GM19099 (cell line): ENCODE data around the gene STK38L.

Experiments used
- POLR2A ChIP-seq: IDR thresholded peaks from 3 replicates; pipeline ENCODE4 v1.6.1; 2011; ENCODE audit warnings: low read depth; ENCODE audit not compliant: insufficient read length; ENCODE audit errors: extremely low read depth

The STK38L gene

GRCh38 chr12:27284021-27284420 lies 39.9 kb downstream of the STK38L start:
- no peak for TF ChIP-seq POLR2A

- no peak for TF ChIP-seq POLR2A
These were observed 40.7 kb downstream of the STK38L start for GRCh38 chr12:27284751-27285150.

- TF ChIP-seq POLR2A = no peak
These were observed 41.3 kb downstream of the STK38L start for GRCh38 chr12:27285403-27285802.

- no peak for TF ChIP-seq POLR2A
These were observed 45.3 kb downstream of the STK38L start for GRCh38 chr12:27289414-27289813.

- no peak for TF ChIP-seq POLR2A
These were observed 46.5 kb downstream of the STK38L start for GRCh38 chr12:27290501-27291168.

GRCh38 chr12:27291862-27292261 lies 47.8 kb downstream of the STK38L start:
- TF ChIP-seq POLR2A = no peak

- no peak for TF ChIP-seq POLR2A
These were observed 48.6 kb downstream of the STK38L start for GRCh38 chr12:27292718-27293117.

GRCh38 chr12:27293463-27293862 lies 49.4 kb downstream of the STK38L start:
- TF ChIP-seq POLR2A = no peak

- TF ChIP-seq POLR2A = no peak
These were observed 52.6 kb downstream of the STK38L start for GRCh38 chr12:27296674-27297073.

GRCh38 chr12:27297566-27297965 lies 53.5 kb downstream of the STK38L start:
- no peak for TF ChIP-seq POLR2A

- no peak for TF ChIP-seq POLR2A
These were observed 55.0 kb downstream of the STK38L start for GRCh38 chr12:27299102-27299501.

GRCh38 chr12:27300226-27300625 lies 56.1 kb downstream of the STK38L start:
- no peak for TF ChIP-seq POLR2A

- no peak for TF ChIP-seq POLR2A
These were observed 59.3 kb downstream of the STK38L start for GRCh38 chr12:27303139-27304111.

GRCh38 chr12:27304856-27305255 lies 60.8 kb downstream of the STK38L start:
- TF ChIP-seq POLR2A = no peak

GRCh38 chr12:27305673-27306456 lies 61.8 kb downstream of the STK38L start:
- no peak for TF ChIP-seq POLR2A
